ENCODE measurements around the gene SLC1A2. TPM values are rescaled to one million over a fixed set of nuclear protein-coding genes. Genes with fewer than 3 reads are reported as not detected.

The SLC1A2 gene
- total RNA-seq, 2 donors from 2014 or later, result 7.1 to 13.5 TPM

- Mint-ChIP-seq H3K27ac (no peak overlapping the region), H3K4me1 (peaks cover 36% of the 10 kb centered on the region), H3K27me3 (ENCODE audit: insufficient read depth) (peaks cover 42% of the 10 kb centered on the region), H3K36me3 (ENCODE audit: low read depth) (no peaks in the 10 kb centered on the region), H3K9me3 (no peaks in the 10 kb centered on the region), H3K4me3 (no peak overlapping the region)
- Histone ChIP-seq H3K36me3 (ENCODE audit: control insufficient read depth, insufficient read depth, low read length) (no peaks in the 10 kb centered on the region), H3K27me3 (ENCODE audit: control insufficient read depth, insufficient read depth, low read length, poor library complexity, severe bottlenecking) (no peaks in the 10 kb centered on the region), H3K4me1 (ENCODE audit: control insufficient read depth, insufficient read depth, low read length) (peaks cover 11% of the 10 kb centered on the region), H3K27ac (ENCODE audit: low read depth, low read length) (no peak overlapping the region), H3K4me3 (ENCODE audit: low read length) (no peak overlapping the region), H3K9me3 (ENCODE audit: control insufficient read depth, low read length) (no peaks in the 10 kb centered on the region), H3K9ac (ENCODE audit: extremely low read depth, low read length, poor library complexity, severe bottlenecking) (no peak overlapping the region)
- no peak for TF ChIP-seq CTCF (conservative IDR thresholded peaks at IDR 0.05)
- 89% methylated on average over 1 of the region's 1 CpG; no CpG with 5 or more reads in 1 of the 2 experiments for WGBS, 2 experiments (ENCODE audit: insufficient coverage in 1 of 2, insufficient read length in 1 of 2)
- no peak for DNase-seq
Observed at GRCh38 chr11:35318309-35318708, 101.0 kb downstream of the SLC1A2 start.

GRCh38 chr11:35317253-35317652 lies 102.1 kb downstream of the SLC1A2 start:
- Mint-ChIP-seq H3K27ac (no peak overlapping the region), H3K27me3 (ENCODE audit: insufficient read depth) (peaks cover 31% of the 10 kb centered on the region), H3K4me1 (peaks cover 27% of the 10 kb centered on the region), H3K36me3 (ENCODE audit: low read depth) (no peaks in the 10 kb centered on the region), H3K4me3 (no peak overlapping the region), H3K9me3 (no peaks in the 10 kb centered on the region)
- WGBS, 2 experiments (ENCODE audit: insufficient coverage in 1 of 2, insufficient read length in 1 of 2), result 91 to 96% methylated on average over 4 to 7 of the region's 7 CpGs
- no peak for DNase-seq
- no peak overlapping the region for H3K27ac ChIP-seq (ENCODE audit: low read depth, low read length)
- no peaks in the 10 kb centered on the region for H3K27me3 ChIP-seq (ENCODE audit: control insufficient read depth, insufficient read depth, low read length, poor library complexity, severe bottlenecking)
- H3K36me3 ChIP-seq (ENCODE audit: control insufficient read depth, insufficient read depth, low read length), result no peaks in the 10 kb centered on the region
- no peak overlapping the region for H3K9ac ChIP-seq (ENCODE audit: extremely low read depth, low read length, poor library complexity, severe bottlenecking)
- TF ChIP-seq CTCF (conservative IDR thresholded peaks at IDR 0.05), result no peak
- H3K9me3 ChIP-seq (ENCODE audit: control insufficient read depth, low read length), result no peaks in the 10 kb centered on the region
- no peak overlapping the region for H3K4me3 ChIP-seq (ENCODE audit: low read length)
- peaks cover 7% of the 10 kb centered on the region for H3K4me1 ChIP-seq (ENCODE audit: control insufficient read depth, insufficient read depth, low read length)

- no peak overlapping the region for H3K9ac ChIP-seq (ENCODE audit: extremely low read depth, low read length, poor library complexity, severe bottlenecking)
- WGBS, 2 experiments (ENCODE audit: insufficient coverage in 1 of 2, insufficient read length in 1 of 2), result 91% methylated on average over 2 of the region's 2 CpGs; no CpG with 5 or more reads in 1 of the 2 experiments
- no peak overlapping the region for H3K27ac Mint-ChIP-seq
- H3K4me1 ChIP-seq (ENCODE audit: control insufficient read depth, insufficient read depth, low read length), result peaks cover 7% of the 10 kb centered on the region
- H3K27me3 ChIP-seq (ENCODE audit: control insufficient read depth, insufficient read depth, low read length, poor library complexity, severe bottlenecking), result no peaks in the 10 kb centered on the region
- H3K27me3 Mint-ChIP-seq (ENCODE audit: insufficient read depth), result peaks cover 25% of the 10 kb centered on the region
- no peaks in the 10 kb centered on the region for H3K36me3 ChIP-seq (ENCODE audit: control insufficient read depth, insufficient read depth, low read length)
- no peak overlapping the region for H3K27ac ChIP-seq (ENCODE audit: low read depth, low read length)
- no peaks in the 10 kb centered on the region for H3K9me3 Mint-ChIP-seq
- TF ChIP-seq CTCF (conservative IDR thresholded peaks at IDR 0.05), result no peak
- H3K36me3 Mint-ChIP-seq (ENCODE audit: low read depth), result no peaks in the 10 kb centered on the region
- no peaks in the 10 kb centered on the region for H3K9me3 ChIP-seq (ENCODE audit: control insufficient read depth, low read length)
- H3K4me3 ChIP-seq (ENCODE audit: low read length), result no peak overlapping the region
- H3K4me3 Mint-ChIP-seq, result no peak overlapping the region
- no peak for DNase-seq
- H3K4me1 Mint-ChIP-seq, result peaks cover 19% of the 10 kb centered on the region
Observed at GRCh38 chr11:35316161-35316560, 103.2 kb downstream of the SLC1A2 start.
